OCI-LY1 (cell line): ENCODE measurements around the gene TACR2.

ENCODE experiments used
- H2AFZ ChIP-seq: fragments of 200-600 bp; sonication (generic), shearing (Covaris generic); 2 replicates; pipeline ENCODE4 v1.6.0; 2014; ENCODE audit warnings: antibody characterized with exemption, mild to moderate bottlenecking, low read length
- H3F3A ChIP-seq: fragments of 200-600 bp; sonication (generic), shearing (Covaris generic); 2 replicates; pipeline ENCODE4 v1.6.0; 2014; ENCODE audit warnings: mild to moderate bottlenecking, antibody characterized with exemption, low read length, moderate library complexity; ENCODE audit not compliant: insufficient read depth
- H3K27ac ChIP-seq: fragments of 200-600 bp; sonication (generic); 2 replicates; pipeline ENCODE4 v1.5.1; 2014; ENCODE audit warnings: low read length, mixed run types, mild to moderate bottlenecking, low read depth; ENCODE audit not compliant: poor library complexity, severe bottlenecking
- H3K27me3 ChIP-seq: fragments of 200-600 bp; sonication (generic); 2 replicates; pipeline ENCODE4 v1.6.0; 2014; ENCODE audit warnings: antibody characterized with exemption, mild to moderate bottlenecking, low read length, moderate library complexity; ENCODE audit not compliant: insufficient read depth
- H3K36me3 ChIP-seq: fragments of 200-600 bp; sonication (generic); 2 replicates; pipeline ENCODE4 v1.6.1; 2014; ENCODE audit warnings: mild to moderate bottlenecking, antibody characterized with exemption, low read length, moderate library complexity, mixed read lengths; ENCODE audit not compliant: insufficient read depth
- H3K4me1 ChIP-seq: fragments of 200-600 bp; sonication (generic); 2 replicates; pipeline ENCODE4 v1.5.1; 2014; ENCODE audit warnings: mild to moderate bottlenecking, low read length, moderate library complexity; ENCODE audit not compliant: insufficient read depth, severe bottlenecking
- H3K4me2 ChIP-seq: fragments of 200-600 bp; sonication (generic), shearing (Covaris generic); 2 replicates; pipeline ENCODE4 v1.6.1; 2014; ENCODE audit warnings: low read length
- H3K4me3 ChIP-seq: fragments of 200-600 bp; sonication (generic); 2 replicates; pipeline ENCODE4 v1.5.1; 2014; ENCODE audit warnings: low read length, low read depth, mild to moderate bottlenecking, mixed read lengths; ENCODE audit not compliant: poor library complexity, severe bottlenecking
- H3K79me2 ChIP-seq: fragments of 200-600 bp; shearing (Covaris generic); 2 replicates; pipeline ENCODE4 v1.6.1; 2016; ENCODE audit warnings: mixed run types, low read length, mixed read lengths; ENCODE audit not compliant: insufficient read depth
- H3K9ac ChIP-seq: fragments of 200-600 bp; sonication (generic), shearing (Covaris generic); 2 replicates; pipeline ENCODE4 v1.6.1; 2014; ENCODE audit warnings: mild to moderate bottlenecking, low read length, mixed read lengths
- H3K9me2 ChIP-seq: fragments of 200-600 bp; sonication (generic), shearing (Covaris generic); 2 replicates; pipeline ENCODE4 v1.6.1; 2014; ENCODE audit warnings: low read depth, mild to moderate bottlenecking, low read length, mixed read lengths
- H3K9me3 ChIP-seq: fragments of 200-600 bp; shearing (Covaris generic); 2 replicates; pipeline ENCODE4 v1.6.1; 2014; ENCODE audit warnings: low read length, mixed read lengths
- H4K20me1 ChIP-seq: fragments of 200-600 bp; sonication (generic), shearing (Covaris generic); 2 replicates; pipeline ENCODE4 v1.6.0; 2016; ENCODE audit warnings: mild to moderate bottlenecking, low read length; ENCODE audit not compliant: insufficient read depth
- CTCF ChIP-seq: fragments of 200-600 bp; sonication (generic), shearing (Covaris generic); IDR thresholded peaks from 2 replicates; pipeline ENCODE4 v1.5.1; 2017; ENCODE audit warnings: mild to moderate bottlenecking, antibody characterized with exemption, low read length, moderate library complexity, mixed read lengths
- EZH2 ChIP-seq: fragments of 200-600 bp; sonication (generic), shearing (Covaris generic); IDR thresholded peaks from 2 replicates; pipeline ENCODE4 v1.8.0; 2017; ENCODE audit warnings: borderline replicate concordance, mixed run types, mild to moderate bottlenecking, antibody characterized with exemption, low read length, moderate library complexity, mixed read lengths

TACR2 gene

GRCh38 chr10:69428165-69428564 is 11.4 kb upstream of the TACR2 start:
- H3K9me3 ChIP-seq: no peaks in the 10 kb centered on the region
- no peaks in the 10 kb centered on the region for H3K27me3 ChIP-seq
- no peak overlapping the region for H3K4me2 ChIP-seq
- no peak overlapping the region for H3K9ac ChIP-seq
- H3K4me3 ChIP-seq: no peak overlapping the region
- H3F3A ChIP-seq: no peaks in the 10 kb centered on the region
- H3K79me2 ChIP-seq: no peaks in the 10 kb centered on the region
- H4K20me1 ChIP-seq: no peaks in the 10 kb centered on the region
- no peaks in the 10 kb centered on the region for H3K9me2 ChIP-seq
- H3K27ac ChIP-seq: no peak overlapping the region
- H3K36me3 ChIP-seq: no peaks in the 10 kb centered on the region
- no peak for TF ChIP-seq CTCF
- peaks cover 19% of the 10 kb centered on the region for H3K4me1 ChIP-seq
- H2AFZ ChIP-seq: no peak overlapping the region

DNA sequence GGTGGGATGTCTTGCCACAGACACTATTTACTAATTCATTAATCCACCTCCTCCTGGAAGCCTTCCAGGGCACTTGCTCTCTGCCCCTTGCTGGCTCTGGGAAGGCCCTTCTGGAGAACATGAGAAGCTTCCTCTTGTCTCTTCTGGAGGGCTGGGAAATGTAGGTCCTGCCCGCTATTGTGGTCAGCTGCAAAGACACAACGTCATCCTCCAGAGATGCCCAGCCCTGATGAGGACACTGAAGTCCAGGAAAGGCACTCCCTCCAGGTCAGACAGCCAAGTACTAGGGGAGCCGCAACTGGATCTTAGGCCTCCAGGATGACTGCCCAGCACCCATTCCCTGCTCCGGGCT is 9.6 kb upstream of the TACR2 start:
- H3K4me3 ChIP-seq: no peak overlapping the region
- H3K4me2 ChIP-seq: no peak overlapping the region
- no peaks in the 10 kb centered on the region for H3K9me2 ChIP-seq
- TF ChIP-seq CTCF (no peak), EZH2 (no peak)
- H3K27me3 ChIP-seq: no peaks in the 10 kb centered on the region
- H3K79me2 ChIP-seq: no peaks in the 10 kb centered on the region
- no peak overlapping the region for H3K27ac ChIP-seq
- H3K9ac ChIP-seq: no peak overlapping the region
- no peaks in the 10 kb centered on the region for H3K9me3 ChIP-seq
- no peaks in the 10 kb centered on the region for H3K36me3 ChIP-seq
- H2AFZ ChIP-seq: no peak overlapping the region
- peaks cover 19% of the 10 kb centered on the region for H3K4me1 ChIP-seq
- no peaks in the 10 kb centered on the region for H4K20me1 ChIP-seq
- H3F3A ChIP-seq: no peaks in the 10 kb centered on the region

- Histone ChIP-seq H3K9ac (no peak overlapping the region), H2AFZ (no peak overlapping the region), H4K20me1 (no peaks in the 10 kb centered on the region), H3K36me3 (no peaks in the 10 kb centered on the region), H3K27me3 (no peaks in the 10 kb centered on the region), H3K4me1 (peaks cover 19% of the 10 kb centered on the region), H3K4me3 (no peak overlapping the region), H3F3A (no peaks in the 10 kb centered on the region), H3K79me2 (no peaks in the 10 kb centered on the region), H3K9me2 (no peaks in the 10 kb centered on the region), H3K4me2 (no peak overlapping the region), H3K27ac (no peak overlapping the region), H3K9me3 (no peaks in the 10 kb centered on the region)
- TF ChIP-seq CTCF (no peak), EZH2 (no peak)
Observed at GRCh38 chr10:69425511-69426298, 9.0 kb upstream of the TACR2 start.
